ENCODE results near the gene TNNI2.

- no peak for TF ChIP-seq YY1 (IDR thresholded peaks at IDR 0.05; ENCODE audit: insufficient read depth, insufficient read length)
- no peak for TF ChIP-seq SUZ12 (IDR thresholded peaks at IDR 0.05; ENCODE audit: extremely low read depth, insufficient read depth, insufficient read length)
- TF ChIP-seq ZNF274 (IDR thresholded peaks at IDR 0.05; ENCODE audit: low read depth, low read length), result no peak
Measured at GRCh38 chr11:1796413-1797011, 42.3 kb upstream of the TNNI2 start.
